ENCODE results near the gene CCDC57. TPM values are rescaled to one million over a fixed set of nuclear protein-coding genes. Genes with fewer than 3 reads are reported as not detected.

CCDC57 gene
- total RNA-seq, 1 donor from 2014 or later = 22.6 TPM

DNA sequence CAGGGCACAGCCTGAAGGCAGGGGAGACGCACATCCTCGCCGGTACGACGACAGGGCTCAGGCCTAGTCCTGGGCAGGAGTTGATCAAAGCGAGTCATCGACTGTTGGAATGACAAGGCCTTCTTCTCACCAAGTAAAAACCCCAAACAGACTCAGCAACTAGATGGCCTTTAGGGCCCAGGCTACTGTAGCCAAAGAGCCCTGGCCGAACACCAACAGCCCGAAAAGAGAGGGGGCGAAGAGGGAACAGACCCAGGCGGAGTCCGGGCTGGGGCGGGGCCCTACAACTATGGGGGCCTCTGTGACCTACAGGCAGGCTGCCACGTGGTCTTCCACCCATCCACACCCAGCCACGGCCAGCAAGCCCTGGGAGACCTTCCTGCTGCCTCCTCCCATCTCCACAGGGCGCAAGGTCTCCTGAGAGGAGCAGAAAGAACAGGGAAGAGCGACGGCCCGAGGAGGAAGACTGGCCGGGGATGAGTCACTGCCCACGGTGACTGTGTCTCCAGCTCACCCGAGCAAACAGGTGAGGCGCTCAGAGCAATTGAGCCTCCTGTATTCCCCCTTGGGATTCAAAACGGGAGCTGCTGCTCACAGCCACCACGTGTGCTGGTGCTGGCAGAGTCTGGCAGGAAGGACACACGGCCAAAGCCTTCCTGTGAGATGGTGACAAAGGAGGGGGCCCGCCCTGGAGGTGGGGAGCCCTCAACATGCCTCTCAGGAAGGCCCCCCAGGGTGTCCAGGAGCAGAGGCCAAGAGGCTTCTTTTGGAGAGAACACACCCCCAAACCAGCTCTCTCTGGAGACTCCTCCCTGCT, 33.9 kb upstream of the CCDC57 start:
- no peak for DNase-seq

DNA sequence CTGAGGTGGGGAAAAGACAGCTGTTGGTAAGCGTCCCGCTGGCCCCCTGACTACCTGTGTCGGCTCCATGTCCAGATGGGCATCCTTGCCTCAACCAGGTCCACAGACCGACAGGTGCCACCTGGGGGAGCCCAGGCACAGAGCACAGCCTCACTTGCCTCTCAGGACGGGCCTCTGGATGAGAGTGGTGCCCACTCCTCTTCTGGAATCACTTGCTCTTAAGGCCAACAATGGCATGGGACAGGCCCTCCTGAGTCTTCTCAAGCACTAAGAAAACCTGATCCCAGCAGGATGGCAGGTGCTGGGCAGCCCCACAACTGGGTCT, 33.4 kb upstream of the CCDC57 start:
- DNase-seq = no peak

GRCh38 chr17:82245134-82246039, 32.7 kb upstream of the CCDC57 start:
- no peak for DNase-seq

- DNase-seq = no peak
These were observed 31.9 kb upstream of the CCDC57 start for GRCh38 chr17:82244413-82245133.

DNA sequence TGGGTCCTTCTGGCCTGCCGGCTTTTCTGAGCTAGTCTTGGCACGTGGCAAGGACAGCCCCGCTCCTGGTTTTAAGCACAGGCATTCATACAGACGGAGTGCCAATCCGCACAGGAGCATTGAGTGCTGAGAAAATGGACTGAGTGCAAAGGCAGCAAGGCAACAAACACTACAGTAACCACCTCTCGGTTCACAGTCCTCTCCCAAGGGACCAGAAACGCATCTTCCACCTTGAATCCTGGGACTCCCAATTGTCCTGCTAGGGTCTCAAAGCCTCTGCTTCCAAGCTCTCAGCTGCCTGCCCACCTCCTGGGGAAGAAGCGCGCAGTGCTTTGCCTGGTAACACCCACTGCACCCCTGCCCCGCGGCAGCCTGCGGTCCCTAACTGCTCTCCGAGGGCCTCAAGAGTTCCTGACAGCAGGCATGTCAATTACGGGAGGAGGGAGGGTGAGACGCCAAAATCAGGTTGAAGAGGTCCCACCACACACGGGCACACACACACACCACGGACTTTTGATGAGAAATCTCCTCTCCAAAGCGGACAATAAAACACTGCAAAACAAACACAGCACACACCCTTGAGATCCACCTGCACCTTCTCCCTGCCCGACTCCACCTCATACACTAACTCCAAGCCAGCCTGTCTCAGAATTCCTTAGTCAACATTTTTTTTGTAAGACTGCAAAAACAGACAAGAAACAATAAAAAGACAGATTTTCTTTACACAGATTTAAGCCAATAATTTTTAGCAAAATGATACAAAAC, 31.2 kb upstream of the CCDC57 start:
- no peak for DNase-seq

- DNase-seq = no peak
These were observed 30.5 kb upstream of the CCDC57 start for GRCh38 chr17:82242977-82243647.

- DNase-seq = no peak
These were observed 30.0 kb upstream of the CCDC57 start for GRCh38 chr17:82242698-82242976.

DNA sequence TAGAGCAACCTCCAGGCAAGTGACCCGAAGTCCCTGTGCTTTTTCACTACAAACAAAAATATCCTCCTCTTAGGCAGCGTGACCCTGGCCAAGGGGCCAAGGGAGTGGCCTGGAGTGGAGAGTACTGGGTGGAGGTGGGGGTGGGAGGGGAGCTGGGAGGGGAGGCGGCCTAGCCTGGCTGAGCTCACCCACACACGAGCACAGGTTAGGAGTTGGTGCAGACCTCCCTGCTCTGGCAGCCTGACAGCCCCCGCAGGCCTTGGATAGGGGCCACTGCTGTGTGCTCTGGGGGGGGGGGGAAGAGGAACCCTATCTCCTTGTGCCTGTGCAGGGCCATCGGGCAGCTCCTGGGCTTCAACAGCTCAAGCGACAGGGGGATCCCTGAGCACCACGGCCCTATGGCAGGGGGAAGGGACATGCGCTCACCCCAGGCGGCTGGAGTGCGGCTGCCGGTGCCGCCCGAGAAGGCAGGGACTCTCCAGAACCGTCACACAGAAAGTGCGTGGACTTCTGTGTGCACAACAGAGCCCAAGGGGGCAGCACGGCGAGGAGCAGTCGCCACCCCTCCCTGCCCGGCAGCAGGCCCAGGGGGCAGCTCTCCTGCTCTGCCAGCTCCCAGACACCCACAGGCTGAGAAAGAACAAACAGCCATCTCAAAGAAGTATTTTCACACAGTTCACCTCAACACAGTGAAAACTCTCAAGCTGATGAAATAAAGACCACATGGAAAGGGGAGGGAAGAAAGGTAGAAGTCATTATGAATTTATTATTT, 29.5 kb upstream of the CCDC57 start:
- no peak for DNase-seq

DNA sequence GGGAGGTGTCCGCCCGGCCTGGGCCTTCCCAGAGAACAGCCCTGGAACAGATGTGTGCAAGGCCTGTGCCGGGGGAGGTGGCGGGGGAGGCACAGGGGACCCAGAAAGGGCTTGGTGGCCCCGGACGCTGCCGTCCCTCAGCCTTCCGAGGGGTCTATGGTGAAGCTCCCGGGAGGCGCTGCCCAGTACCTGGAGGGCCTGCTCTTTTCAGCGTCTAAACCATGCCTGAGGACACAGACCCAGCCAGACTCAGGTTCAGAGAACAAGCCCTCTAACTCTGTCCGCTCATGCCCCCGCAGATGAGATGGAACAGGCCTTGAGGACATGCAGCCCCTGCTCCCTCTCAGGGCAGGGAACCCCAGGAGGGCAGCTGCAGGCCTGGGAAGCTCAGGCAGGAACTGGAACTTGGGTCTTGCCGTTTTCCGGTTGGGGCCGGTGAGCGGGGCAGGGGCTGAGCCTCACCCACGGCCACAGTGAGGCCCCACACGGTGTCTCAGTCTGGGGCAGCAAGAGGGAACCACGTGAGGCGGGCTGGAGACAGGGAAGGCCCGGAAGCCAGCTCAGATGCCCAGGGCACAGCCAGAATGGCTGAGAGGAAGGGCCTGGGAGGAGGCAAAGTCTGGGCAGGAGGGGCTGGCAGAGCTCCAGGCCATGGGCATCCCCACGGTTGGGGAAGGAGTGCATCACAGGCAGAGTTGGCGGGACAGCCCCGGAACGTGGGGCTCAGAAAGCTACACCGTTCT, 28.7 kb upstream of the CCDC57 start:
- DNase-seq = no peak

- DNase-seq = no peak
These were observed 28.0 kb upstream of the CCDC57 start for GRCh38 chr17:82240506-82241182.

DNA sequence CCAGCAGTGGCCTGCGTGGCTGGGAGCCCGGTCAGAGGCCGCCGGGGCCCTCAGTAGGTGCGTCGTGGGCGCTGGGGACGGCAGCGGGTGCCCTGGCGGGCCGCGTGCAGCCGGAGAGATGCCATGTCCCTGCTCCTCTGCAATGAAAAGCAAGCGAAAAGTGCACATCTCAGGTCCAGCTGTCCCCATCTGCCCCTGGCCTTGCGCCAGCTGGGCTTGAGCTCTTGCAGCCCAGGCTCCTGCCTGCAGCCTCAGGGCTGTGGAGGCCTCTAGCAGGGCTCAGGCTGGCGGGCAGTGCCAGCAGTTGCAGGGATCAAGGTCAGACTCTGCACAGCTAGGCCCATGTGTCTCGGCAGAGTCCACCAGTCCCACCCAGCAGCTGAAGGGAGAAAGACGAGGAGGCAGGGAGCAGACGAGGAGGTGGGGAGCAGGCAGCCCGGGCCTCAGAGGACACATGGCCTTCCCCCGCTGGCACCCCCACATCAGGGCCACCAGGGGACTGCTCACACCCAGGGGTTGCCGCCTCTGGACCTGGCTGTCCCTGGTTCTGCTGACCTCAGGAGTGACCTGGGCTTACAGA, 27.4 kb upstream of the CCDC57 start:
- DNase-seq = no peak

DNA sequence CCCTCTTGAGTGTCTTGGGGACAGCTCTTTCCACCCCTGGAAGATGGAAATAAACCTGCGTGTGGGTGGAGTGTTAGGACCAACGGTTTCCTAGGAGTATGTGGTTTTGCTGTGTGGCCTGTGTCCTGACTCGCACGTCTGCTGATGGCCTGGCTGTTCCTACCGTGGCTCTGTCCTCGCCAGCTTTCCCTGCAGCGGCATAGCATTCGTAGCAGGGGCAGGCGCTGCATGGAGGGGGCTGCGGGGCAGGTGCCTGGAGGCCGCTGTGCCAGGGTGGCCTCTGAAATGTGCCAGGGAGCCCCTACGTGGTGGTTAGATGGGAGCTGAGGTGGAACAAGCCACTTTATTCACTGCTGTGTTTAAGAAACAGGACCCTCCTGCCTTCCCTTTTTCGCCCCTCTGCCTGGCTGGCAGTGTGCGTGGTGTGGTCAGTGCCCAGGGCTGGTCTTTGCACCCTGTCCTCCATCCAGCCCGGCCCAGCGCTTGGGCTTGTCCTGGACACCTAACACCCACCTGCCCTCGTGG, 26.8 kb upstream of the CCDC57 start:
- no peak for DNase-seq

GRCh38 chr17:82238472-82239201, 26.0 kb upstream of the CCDC57 start:
- DNase-seq = no peak

- no peak for DNase-seq
These were observed 25.3 kb upstream of the CCDC57 start for GRCh38 chr17:82237746-82238471.

DNA sequence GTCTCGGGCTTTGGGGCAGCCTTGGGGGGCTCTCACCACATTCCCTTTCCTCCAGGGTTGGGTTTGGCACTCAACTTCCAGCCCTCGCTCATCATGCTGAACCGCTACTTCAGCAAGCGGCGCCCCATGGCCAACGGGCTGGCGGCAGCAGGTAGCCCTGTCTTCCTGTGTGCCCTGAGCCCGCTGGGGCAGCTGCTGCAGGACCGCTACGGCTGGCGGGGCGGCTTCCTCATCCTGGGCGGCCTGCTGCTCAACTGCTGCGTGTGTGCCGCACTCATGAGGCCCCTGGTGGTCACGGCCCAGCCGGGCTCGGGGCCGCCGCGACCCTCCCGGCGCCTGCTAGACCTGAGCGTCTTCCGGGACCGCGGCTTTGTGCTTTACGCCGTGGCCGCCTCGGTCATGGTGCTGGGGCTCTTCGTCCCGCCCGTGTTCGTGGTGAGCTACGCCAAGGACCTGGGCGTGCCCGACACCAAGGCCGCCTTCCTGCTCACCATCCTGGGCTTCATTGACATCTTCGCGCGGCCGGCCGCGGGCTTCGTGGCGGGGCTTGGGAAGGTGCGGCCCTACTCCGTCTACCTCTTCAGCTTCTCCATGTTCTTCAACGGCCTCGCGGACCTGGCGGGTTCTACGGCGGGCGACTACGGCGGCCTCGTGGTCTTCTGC, 24.6 kb upstream of the CCDC57 start:
- DNase-seq = no peak

DNA sequence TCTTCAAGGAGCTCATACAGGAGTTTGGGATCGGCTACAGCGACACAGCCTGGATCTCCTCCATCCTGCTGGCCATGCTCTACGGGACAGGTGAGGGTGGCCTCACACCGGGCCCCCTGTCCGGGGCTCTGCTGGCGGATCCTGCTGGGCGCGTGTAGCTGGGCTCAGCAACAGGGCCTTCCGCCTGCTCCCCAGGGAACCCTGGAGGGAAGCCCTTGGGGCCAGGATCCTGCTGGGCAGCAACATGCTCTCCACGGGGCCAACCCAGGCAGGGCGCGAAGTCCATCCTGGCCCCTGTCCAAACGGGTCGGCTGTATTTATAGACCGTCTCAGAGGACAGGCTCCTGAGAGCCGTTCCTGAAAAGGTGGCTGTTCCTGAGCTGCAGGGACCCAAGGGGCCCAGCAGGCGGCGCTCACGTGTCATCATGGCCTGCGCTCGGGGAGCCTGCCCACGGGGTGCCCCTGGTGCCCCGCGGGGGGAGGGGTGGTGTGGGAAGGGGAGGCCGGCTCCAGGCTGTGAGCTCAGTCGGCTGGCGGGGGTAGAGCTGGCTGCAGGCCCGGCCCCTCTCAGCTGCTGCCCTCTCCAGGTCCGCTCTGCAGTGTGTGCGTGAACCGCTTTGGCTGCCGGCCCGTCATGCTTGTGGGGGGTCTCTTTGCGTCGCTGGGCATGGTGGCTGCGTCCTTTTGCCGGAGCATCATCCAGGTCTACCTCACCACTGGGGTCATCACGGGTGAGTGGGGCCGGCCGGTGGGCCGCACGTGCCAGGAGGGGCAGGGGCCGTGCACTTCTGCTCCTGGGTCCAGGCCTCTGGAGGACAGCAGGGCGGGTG, 23.7 kb upstream of the CCDC57 start:
- no peak for DNase-seq

Measured in skin of body (tissue), 2 donors.